Measurements from ENCODE around the gene MUC20. TPM values are rescaled to one million over a fixed set of nuclear protein-coding genes. Genes with fewer than 3 reads are reported as not detected.

Gene MUC20
- total RNA-seq, 1 donor from 2014 or later, result 2.5 TPM

GRCh38 chr3:195755791-195756676 is 35.3 kb downstream of the MUC20 start:
- DNase-seq, result no peak

GRCh38 chr3:195757438-195757770 is 36.6 kb downstream of the MUC20 start:
- DNase-seq, result no peak

GRCh38 chr3:195757827-195758226 is 37.0 kb downstream of the MUC20 start:
- DNase-seq, result no peak

- DNase-seq, result no peak
Observed at GRCh38 chr3:195758721-195759353, 38.1 kb downstream of the MUC20 start.

DNA sequence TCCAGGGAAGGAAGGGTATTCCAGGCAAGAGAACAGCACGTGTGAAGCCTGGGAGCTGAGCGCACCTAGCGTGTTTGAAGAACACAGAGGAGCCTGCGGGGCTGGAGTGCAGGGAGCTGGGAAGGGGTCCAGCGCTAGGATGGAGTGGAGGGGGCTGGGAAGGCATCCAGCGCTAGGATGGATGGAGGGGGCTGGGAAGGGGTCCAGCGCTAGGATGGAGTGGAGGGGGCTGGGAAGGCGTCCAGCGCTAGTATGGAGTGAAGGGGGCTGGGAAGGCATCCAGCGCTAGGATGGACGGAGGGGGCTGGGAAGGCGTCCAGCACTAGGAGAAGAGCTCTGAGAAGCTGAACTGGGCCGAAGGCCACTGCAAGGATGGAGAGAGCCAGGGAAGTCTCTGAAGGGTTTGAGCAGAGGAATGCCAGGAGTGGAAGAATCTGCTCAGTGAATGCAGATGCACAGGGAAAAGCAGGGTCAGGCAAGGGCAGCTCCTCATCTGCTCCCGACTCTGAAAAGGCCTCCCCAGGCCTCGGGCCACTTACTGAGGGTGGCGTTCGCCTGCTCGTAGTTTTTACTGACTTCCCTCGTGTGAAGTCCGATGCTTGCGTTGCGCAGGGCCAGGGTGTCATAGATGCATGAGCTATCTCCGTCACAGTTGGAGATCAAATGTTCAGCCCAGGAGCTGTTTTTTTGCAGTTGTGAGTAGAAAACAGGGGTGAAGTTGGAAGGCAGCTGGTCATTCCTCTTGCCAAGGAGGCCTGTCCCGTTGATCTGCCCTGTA is 39.8 kb downstream of the MUC20 start:
- DNase-seq, result peak; percentile 71

DNA sequence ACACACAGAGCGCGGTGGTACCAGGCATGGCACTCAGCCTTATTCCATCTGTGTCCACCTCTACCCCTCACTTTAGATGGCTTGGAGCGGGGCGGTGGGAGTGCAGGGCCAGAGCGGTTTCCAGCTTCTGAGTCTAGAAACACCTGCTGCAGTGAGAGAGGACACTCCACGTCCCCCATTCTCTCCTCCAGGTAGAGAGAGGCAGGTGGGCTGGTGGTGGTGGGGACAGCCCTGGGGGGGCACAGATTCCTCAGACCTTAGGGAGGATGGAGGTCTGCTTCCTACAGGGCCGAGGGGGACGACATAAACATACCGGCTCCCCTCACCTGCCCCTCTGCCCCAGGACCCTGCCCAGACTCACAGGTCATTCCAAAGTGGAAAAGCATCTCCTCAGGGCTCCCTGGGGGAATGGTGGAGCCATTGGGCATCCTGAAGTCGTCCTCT is 40.4 kb downstream of the MUC20 start:
- no peak for DNase-seq

DNA sequence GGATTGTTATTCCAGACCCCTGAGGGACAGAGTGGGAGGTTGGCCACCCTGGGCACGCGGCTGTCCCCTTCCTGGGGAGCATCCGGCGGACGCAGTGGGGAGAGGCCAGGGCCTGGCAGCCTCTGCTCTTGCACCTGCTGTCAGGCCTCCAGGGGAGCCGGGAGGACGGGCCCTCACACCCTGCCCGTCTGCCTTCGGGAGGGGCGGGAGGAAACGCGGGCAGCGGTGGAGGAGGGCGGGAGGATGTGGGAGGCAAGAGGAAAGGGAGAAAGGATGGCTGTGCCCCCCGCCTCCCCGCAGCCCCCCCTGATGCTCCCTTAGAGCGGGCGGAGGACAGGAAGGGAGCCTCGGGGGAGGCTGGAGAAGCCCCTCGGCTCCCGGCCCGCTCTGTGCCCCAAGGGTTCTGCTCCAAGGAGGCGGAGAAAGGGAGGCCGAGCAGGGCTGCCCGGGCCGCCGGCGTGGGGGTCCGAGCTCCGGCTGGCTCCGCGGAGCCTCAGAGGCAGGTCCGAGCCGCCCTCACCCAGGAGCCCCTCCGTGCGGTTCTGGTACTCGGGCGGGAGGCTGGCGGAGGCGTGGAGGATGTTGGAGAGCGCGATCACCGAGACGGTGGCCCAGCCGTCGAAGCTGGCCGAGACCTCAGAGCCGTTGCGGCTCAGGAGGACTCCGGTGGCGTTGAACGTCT is 40.9 kb downstream of the MUC20 start:
- DNase-seq, result no peak

DNA sequence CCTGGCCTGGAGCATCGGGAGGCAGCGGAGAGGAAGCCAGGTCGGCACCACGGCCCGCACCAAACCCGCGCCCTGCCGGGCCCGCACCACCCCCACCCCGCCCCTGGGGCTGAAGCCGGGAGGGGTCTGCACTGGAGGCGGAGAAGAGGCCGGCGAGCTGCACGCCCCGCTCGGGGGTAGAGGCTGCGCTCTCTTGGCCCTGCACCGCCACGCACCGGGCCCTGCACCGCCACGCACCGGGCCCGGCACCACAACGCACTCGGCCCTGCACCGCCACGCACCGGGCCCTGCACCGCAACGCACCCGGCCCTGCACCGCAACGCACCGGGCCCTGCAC is 41.4 kb downstream of the MUC20 start:
- no peak for DNase-seq

DNA sequence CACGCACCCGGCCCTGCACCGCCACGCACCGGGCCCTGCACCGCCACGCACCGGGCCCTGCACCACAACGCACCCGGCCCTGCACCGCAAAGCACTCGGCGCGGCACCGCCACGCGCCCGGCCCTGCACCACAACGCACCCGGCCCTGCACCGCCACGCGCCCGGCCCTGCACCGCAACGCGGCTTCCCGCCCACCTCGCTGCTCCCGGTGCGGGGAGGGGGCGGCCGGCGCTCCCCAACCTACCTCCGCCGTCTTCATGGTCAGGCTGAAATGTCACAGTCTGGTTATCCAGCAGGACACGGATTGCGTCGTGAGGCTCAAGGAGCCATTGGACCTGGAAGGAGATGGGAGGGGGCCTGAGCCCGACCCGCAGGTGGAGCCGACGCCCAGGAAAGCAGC is 41.8 kb downstream of the MUC20 start:
- no peak for DNase-seq

DNA sequence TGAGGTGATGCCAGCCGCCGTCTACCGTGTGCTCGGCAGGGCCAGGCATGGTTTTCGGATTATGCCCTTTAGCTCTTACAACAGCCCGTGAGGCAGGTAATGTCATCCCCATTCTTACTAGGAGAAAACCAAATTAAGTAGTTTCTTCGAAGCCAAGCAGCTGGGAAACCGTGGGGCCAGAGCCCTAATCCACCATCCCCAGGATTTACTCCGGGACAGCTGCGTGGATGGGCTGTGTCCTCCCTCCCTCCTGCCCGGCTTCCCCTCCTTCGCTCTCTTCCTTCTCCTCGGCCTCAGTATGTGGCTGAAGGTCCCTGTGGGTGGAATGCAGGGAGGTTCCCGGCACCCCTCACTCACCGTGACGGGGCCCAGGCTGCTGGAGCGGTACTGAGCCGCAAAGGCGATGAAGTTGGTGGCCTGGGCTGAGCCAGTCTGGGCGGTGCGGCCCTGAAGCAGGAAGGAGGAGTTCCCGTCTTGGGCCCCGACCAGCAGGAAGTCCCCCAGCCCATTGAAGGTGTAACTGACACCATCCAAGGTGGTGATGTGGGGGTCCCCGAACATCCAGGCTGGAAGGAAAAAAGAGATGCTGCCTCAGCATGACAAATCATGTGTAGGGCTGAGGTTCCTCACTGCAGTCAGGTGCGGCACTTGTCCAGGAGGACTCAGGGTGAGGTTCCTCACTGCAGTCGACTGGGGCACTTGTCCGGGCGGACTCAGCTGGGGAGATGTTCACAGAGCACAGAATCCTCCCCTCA is 42.5 kb downstream of the MUC20 start:
- no peak for DNase-seq

DNA sequence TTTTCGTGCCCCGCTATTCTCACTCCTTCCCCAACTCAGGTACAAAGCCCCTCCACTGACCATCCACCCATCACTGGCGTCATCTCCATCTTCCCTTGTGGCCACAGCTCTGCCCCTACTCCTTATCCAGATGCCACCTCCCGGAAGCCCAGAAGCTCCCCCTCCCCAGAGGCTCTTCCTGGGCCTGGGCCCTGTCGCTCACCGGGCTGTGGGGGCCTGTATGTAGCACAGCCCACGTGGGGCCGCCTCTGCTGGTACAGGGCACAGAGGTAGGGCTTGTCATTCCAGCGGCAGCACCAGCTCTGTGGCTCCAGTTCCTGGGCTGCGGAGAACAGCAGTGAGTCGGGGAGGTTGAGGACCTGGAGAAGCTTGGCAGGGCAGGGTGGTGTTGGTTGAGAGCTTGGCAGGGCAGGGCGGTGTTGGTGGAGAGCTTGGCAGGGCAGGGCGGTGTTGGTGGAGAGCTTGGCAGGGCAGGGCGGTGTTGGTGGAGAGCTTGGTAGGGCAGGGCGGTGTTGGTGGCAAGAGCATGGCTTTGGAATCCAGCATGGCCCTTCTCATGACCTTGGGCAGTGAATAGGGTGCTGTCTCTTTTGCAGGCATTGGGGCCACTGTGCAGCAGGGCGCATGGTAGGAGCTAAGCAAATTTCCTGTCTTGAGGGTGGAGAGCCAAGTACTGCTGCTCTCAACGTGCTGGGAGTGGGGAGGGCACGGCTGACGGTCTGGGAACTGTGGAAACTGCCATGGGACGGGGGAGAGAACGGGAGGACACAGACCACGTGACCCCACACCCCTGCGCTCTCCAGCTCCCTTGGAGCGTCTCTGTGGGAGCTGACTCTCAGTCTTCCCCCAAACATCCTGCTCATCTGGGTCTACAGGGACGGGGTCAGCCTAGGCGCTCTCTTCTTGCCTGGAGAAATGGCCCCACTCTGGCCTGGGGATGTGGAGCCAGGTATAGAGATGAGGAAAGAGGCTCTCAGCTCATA is 43.4 kb downstream of the MUC20 start:
- DNase-seq, result no peak

DNA sequence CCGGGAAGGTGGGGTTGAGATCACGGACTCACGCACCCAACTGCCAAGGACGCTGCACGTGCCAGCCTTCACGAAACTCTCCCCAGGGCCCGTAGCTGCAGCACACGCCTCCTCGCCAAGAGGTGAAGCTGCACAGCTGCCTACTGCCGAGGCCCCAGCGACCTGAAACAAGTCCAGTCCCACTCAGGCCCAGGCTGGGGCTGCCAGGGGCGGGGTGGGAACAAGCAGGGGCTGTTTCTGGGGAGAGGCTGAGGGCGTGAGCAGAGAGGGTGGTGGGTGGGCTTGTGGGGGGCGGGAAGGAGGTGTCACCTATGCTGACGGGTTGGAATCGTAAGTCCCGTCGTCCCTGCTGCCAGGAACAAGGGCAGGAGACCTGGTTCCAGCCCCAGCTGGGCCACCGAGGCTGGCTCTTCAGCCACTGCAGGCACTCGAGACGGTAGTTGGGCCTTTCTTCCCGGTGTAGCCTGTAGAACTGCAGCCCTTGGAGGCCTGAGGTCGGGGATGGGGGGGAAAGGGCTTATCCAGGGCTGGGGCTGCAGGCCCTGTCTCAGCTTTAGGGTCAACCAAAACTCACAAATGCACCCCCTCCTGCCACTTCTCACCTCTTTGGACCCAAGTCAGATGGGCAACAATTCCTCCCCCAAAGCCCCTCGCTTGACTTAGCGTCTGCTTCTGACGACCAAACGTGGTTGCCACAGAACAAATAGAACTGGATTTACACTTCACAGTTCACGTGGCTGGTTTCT is 44.4 kb downstream of the MUC20 start:
- no peak for DNase-seq

DNA sequence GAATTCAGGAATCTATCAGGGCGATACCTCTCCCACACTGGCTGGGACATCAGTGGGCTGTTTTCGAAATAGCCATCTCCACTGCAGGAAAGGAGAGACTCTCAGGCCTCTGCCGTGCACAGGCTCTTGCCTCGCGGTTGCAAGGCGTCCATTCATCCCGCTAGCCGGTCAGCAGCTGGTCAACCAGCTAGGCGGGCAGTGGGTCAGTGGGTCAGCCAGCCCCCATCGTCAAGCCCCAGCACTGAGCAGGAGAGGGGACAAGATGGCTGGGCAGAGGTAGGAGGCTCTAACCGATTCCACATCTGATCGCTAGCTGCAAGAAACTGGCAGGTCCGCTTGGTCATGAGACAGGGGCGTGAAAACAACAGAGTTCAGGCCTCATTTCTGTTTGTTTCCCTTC is 45.9 kb downstream of the MUC20 start:
- no peak for DNase-seq

DNA sequence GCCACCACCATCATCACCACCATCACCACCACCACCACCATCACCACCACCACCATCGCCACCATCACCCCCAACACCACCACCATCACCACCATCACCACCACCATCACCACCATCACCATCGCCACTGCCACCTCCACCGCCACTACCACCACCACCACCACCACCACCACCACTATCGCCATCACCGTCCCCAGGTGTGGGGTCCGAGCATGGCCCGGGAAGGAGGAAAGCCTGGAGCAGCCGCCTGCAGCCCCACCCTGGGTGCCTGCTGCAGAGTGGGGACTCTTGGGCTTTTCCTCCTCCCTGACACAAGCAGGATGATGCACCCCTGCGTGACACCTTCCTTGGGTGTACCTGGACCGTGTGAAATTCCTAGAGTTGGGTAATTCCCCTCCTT is 47.0 kb downstream of the MUC20 start:
- DNase-seq, result no peak

GRCh38 chr3:195768414-195768813 is 47.6 kb downstream of the MUC20 start:
- no peak for DNase-seq

DNA sequence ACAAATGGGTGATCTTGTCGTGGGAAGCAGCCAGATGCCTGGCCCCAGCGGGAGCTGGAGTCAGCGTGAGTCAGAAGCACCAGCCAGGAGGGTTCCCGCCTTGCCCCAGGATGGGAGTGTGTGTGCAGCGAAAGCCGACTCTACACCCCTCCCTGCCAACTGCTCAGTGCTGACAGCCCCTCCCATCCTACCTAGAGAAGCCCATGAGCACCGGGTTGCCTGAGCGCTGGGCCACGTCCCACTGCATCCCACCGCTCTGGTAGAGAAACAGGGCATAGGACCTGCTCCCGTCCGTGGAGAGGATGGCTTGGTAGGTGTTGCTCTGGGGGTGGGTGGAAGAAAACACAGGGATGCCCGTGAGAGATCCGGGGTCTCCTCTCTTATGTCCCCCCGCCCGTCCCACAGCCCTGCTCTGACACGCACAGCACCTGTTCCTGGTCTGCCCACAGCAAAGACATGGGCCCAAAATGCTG is 48.1 kb downstream of the MUC20 start:
- no peak for DNase-seq

GRCh38 chr3:195769551-195769950 is 48.8 kb downstream of the MUC20 start:
- DNase-seq, result no peak

GRCh38 chr3:195770081-195770840 is 49.5 kb downstream of the MUC20 start:
- DNase-seq, result no peak

Measured in skin of body (tissue), 2 donors.